Stimulated activated CD4-positive, alpha-beta T cell treated with anti-CD3 and anti-CD28 coated beads, Interleukin-2, amount 100 ng/mL, for 24 hours (primary cell): ENCODE results near the gene ACSL1.
A peak's percentile ranks its signal among the peaks of the same experiment; 100 is the strongest.
"Not testable (repeated sequence)": the region's sequence is repeated elsewhere in the genome, so short reads cannot be mapped to it uniquely, and the experiment has no call there.

Experiments used
- DNase-seq, 2 donors: peaks; one replicate each; pipeline ENCODE4 v3.0.0-alpha.2; 2020

ACSL1 gene

DNA sequence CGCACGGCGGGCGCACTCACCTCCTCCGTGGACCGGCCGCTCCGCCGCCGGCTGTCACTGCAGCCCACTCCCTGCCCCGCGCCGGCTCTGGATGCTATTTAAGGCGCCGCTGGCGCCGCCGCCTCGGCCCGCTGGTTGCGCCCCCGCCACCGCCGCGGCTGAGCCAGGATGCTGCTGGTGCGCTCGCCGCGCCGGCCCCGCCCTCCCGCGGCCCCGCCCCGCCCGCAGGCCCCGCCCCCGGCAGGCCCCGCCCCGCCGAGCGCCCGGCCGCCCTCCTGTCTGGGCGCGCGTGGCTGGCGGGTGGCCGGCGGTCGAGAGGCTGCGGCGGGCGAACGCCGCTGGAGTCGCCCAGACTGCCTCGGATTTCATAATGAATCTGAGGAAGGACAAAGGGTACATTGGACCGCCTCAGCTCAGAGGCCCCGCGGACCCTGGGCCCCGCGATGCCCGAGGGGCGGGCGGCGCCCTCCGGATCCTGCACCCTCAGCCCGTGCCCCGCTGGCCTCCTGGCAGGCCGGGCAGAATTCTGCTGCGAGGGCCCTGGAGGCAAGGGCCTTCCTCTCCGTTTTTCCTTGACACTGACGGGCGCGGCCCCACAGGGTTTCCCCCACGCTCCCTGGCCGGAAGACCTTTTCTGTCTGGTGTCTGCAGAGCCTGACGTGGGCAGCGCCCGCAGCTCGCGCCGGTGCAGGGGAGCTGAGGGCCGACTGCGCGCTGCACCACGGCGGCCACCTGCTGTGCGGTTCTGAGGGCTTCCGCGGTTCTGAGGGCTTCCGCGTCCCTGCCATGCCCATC, at the start of gene ACSL1:
TSS of gene ACSL1 (minus strand) at position 73 of the 795 bp plus-strand sequence. CDS start 22,454 bp downstream, outside the sequence.
- peak; percentile 77 to 80 for DNase-seq

- no peak for DNase-seq
Observed at GRCh38 chr4:184873054-184873453, 47.3 kb upstream of the ACSL1 start.

DNA sequence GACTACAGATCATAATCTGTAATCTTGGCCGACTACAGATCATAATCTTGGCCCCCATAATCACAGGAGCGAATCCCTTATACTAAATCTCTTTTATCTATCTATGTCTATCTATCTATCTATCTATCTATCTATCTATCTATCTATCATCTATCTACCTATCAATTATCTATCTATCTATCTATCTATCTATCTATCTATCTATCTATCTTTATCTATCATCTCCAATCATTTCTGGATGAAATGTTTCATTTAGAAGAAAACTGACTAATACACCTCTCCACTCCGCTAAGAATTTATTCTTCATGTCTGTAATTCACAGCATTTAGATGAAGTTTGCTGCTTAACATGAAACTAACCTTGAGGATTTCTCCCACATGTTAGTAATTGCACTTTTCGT, 45.0 kb upstream of the ACSL1 start:
- no peak for DNase-seq

GRCh38 chr4:184868623-184869022, 42.9 kb upstream of the ACSL1 start:
- no peak for DNase-seq

GRCh38 chr4:184863916-184864315, 38.1 kb upstream of the ACSL1 start:
- no peak for DNase-seq

GRCh38 chr4:184861047-184861446, 35.3 kb upstream of the ACSL1 start:
- DNase-seq, result no peak

DNA sequence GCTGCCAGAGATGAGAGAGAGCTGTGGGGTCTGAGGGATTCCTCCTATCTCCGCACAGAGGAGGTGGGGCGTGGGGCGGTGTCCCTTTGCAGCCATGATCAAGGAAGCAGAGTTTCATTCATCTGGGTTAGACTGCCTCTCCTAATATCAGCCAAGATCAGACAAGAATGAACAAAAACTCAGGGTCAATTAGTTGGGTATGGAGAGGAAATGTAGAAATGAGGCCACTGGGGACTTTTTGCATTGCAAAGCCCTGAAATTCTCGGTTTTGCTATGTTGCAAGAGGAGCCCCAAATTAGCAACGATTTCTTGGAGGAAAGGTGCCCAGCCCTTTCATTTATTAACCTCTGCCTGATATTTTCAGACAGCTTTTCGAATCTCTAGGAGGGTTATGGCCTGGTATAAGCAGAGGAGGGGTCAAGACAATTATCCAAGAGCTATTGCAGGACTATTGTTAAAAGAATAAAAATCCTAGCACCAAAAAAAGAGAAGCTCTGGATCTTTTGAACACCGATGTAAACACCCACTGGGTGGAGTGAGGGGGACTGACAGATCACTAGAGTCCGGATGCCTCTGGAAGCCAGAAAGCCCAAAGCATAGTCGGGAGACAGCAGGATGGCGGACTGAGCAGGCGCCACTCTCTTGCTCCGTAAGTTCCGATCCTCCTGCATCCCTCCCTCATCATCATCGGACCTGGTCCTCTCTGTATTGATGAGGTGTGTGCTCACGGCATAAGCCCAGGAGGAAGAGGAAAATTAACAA, 34.4 kb upstream of the ACSL1 start:
- DNase-seq, result no peak

- DNase-seq, result no peak
Observed at GRCh38 chr4:184857441-184858121, 31.8 kb upstream of the ACSL1 start.

DNA sequence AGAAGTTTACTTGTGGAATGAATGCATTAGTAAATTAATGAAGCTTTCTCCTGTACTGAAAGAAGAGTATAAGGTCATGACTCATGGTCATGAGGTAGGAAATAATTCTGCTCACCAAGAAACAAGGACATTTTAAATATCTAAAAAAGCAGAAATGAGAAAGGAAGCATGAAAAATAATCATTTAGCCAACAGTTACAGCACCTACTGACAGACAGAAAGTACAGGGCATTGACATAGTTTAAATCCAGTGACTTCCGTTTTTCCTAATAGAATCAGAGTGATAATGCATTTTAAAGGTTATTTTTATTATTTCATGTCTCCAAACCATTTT, 30.5 kb upstream of the ACSL1 start:
- no peak for DNase-seq

- DNase-seq, result peak in 1 of 2 donors; percentile 7
Observed at GRCh38 chr4:184854673-184855072, 28.9 kb upstream of the ACSL1 start.

GRCh38 chr4:184853436-184853835, 27.7 kb upstream of the ACSL1 start:
- no peak for DNase-seq

GRCh38 chr4:184851886-184852285, 26.1 kb upstream of the ACSL1 start:
- DNase-seq, result no peak

GRCh38 chr4:184851200-184851541, 25.4 kb upstream of the ACSL1 start:
- DNase-seq, result no peak

DNA sequence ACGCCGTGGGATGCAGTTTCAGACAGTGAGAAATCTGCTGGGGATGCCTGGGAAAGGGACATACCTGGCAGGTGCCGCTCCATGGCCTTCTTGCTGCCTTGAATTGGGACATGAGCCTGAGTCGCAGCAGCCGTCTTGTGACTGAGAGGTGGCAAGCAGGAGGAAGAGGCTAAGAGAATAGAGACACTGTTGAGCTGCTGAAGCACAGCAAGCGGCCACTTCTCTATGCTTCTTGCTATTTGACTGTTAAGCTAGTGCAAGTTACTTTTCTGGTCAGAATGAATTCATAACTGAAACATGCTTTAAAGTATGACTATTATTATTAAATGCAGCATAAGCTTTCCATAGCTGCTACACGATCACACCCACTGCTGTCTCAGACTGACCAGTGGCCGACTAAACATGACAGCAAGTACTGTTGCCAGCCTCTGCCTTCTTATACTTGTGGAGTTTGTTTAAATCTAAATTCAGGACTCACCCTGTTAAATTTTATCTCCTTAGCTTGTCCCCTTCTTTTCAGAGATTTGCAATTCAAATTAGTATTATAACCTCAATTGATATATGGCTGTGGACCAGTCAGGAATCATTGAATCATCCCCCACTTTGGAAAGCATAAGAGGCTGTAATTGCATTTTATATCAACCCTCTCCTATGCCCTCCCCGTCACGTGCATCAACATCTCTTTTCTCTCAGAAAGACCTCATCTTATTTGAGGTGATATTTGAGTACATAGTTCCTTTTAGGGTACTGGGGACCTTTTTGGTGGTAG, 24.8 kb upstream of the ACSL1 start:
- no peak for DNase-seq

- DNase-seq, result no peak
Observed at GRCh38 chr4:184850018-184850417, 24.2 kb upstream of the ACSL1 start.

GRCh38 chr4:184849185-184849584, 23.4 kb upstream of the ACSL1 start:
- no peak for DNase-seq

DNA sequence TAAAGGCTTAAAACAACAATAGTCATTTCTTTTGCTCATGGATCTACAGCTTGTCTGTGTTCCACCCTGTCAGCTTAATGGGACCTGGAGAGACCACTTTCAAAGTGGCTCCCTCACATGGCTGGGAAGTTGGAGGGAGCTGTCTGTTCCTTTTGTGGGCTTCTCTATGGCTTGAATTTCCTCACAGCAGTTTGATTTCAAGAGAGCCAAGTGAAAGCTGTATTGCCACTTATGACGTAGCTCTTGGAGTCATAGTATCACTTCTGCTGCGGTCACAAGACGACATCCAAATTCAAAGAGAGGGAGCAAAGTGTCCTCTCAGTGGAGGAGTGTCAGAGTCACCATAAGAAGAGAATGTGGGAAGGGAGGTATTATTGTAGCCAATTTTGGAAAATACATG, 22.7 kb upstream of the ACSL1 start:
- DNase-seq, result no peak

- DNase-seq, result no peak
Observed at GRCh38 chr4:184846531-184846930, 20.8 kb upstream of the ACSL1 start.

GRCh38 chr4:184845367-184846021, 19.7 kb upstream of the ACSL1 start:
- no peak for DNase-seq

DNA sequence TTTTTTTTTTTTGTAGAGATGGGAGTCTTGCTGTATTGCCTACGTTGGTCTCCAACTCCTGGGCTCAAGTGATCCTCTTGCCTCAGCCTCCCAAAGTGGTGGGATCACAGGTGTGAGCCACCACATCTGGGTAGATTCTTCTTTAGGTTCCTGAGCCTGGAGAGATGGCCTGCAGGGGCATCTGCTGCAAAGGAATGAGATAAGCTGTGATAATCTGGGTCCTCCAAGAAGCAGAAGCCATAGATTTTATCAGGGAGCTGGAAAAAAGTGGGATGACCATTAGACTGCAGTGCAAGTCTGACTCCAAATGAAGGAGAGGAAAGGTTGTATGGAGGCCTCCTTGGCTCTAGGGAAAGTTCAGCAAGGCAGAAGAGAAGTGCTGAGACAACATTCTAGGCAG, 19.0 kb upstream of the ACSL1 start:
- DNase-seq, result no peak

- DNase-seq, result no peak
Observed at GRCh38 chr4:184843984-184844554, 18.3 kb upstream of the ACSL1 start.

DNA sequence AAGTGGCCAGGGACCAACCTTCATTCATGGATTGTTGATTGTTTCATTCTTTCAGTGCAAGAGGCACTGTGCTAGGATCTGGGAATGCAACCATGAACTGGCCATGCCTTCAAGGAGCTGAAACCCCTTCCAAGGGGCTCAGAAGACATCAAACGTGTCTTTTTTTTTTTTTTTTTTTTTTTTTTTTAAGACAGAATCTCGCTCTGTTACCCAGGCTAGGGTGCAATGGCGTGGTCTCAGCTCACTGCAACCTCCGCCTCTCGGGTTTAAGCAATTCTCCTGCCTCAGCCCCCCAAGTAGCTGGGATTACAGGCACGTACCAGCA, 13.3 kb upstream of the ACSL1 start:
- not testable (repeated sequence) for DNase-seq
